ENCODE measurements around the gene TRIM75. TPM values are rescaled to one million over a fixed set of nuclear protein-coding genes. Genes with fewer than 3 reads are reported as not detected.

TRIM75 gene
- total RNA-seq, 2 donors from 2014 or later, result not detected

DNA sequence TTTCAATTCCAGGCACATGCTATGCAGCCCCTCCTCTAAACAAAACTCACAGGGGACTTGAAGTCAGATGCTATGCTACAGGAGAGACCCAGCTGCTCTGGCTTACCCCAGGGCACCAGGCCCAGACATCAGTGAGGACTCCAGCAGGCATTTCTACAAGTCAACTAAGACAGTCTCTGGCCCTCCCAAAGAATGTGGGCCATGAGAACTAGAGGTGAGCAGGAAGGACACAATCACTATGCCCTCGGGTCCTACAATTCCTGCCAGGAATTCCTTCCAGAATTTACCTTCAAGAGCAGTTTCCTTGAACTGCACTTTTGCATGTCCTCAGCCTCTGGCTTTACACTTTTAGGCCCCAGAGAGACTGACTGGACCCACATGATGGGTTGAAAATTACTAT lies 41.6 kb downstream of the TRIM75 start:
- no peaks in the 10 kb centered on the region for H3K9me3 ChIP-seq
- H3K36me3 ChIP-seq, result no peaks in the 10 kb centered on the region
- intact Hi-C loops (cut with DNase I), result loop anchor here (10.0 kb wide), 1 partner anchor 310 kb away; no protein-coding TSS in a partner anchor
- H3K4me1 ChIP-seq, result no peaks in the 10 kb centered on the region
- no peak overlapping the region for H3K4me3 ChIP-seq
- no peak overlapping the region for H3K9ac ChIP-seq (ENCODE audit: low read depth in 2 of 2, low read length in 2 of 2)
- no peaks in the 10 kb centered on the region for H3K27me3 ChIP-seq
- TF ChIP-seq, protein P1, sequence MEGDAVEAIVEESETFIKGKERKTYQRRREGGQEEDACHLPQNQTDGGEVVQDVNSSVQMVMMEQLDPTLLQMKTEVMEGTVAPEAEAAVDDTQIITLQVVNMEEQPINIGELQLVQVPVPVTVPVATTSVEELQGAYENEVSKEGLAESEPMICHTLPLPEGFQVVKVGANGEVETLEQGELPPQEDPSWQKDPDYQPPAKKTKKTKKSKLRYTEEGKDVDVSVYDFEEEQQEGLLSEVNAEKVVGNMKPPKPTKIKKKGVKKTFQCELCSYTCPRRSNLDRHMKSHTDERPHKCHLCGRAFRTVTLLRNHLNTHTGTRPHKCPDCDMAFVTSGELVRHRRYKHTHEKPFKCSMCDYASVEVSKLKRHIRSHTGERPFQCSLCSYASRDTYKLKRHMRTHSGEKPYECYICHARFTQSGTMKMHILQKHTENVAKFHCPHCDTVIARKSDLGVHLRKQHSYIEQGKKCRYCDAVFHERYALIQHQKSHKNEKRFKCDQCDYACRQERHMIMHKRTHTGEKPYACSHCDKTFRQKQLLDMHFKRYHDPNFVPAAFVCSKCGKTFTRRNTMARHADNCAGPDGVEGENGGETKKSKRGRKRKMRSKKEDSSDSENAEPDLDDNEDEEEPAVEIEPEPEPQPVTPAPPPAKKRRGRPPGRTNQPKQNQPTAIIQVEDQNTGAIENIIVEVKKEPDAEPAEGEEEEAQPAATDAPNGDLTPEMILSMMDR (IDR thresholded peaks at IDR 0.05), result no peak
- no peak for DNase-seq
- H3K27ac ChIP-seq, result no peak overlapping the region

DNA sequence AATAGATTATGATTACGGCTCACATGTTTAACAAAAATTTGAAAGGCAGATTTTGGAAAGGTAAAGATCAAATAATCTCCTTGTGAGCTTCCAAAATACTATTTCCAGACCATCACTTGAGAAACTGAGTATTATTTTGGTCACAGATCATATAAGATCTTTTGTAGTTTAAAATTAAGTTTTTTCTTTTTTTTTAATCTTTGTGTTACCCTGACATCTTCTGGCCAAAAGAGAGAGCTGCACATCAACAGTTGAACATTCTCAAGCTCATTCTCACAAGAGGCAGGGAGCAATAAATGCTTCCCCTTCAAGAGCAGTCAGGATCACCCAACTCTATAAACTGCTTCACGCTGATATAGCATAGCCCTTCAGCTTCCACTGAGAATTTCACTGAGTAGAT lies 43.1 kb downstream of the TRIM75 start:
- no peak overlapping the region for H3K4me3 ChIP-seq
- H3K9me3 ChIP-seq, result no peaks in the 10 kb centered on the region
- TF ChIP-seq, protein P1 (IDR thresholded peaks at IDR 0.05), result peak; percentile 35
- intact Hi-C loops (cut with DNase I), result loop anchor here (10.0 kb wide), 1 partner anchor 312 kb away; no protein-coding TSS in a partner anchor
- H3K36me3 ChIP-seq, result no peaks in the 10 kb centered on the region
- H3K27ac ChIP-seq, result no peak overlapping the region
- DNase-seq, result no peak
- no peak overlapping the region for H3K9ac ChIP-seq (ENCODE audit: low read depth in 2 of 2, low read length in 2 of 2)
- no peaks in the 10 kb centered on the region for H3K4me1 ChIP-seq
- no peaks in the 10 kb centered on the region for H3K27me3 ChIP-seq

DNA sequence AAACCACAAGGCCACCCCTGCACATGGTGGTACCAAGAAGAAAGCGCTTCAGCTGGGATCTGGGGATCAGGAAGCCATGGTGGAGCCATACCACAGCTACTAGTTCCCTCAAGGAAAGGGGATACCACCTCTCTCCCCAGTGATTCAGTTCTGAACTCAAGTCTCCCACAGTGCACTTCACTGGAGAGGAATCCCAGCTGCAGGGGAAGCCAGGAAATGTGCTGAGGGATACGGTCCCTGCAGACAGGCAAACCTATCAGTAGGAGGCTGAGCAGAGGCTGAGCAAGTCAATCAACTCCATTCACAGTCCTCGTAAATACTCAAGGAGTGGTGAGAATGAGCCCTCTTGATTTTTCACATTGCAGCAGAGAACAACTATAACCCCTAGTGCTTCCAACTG lies 48.0 kb downstream of the TRIM75 start:
- Histone ChIP-seq H3K27ac (no peak overlapping the region), H3K4me1 (no peaks in the 10 kb centered on the region), H3K9ac (ENCODE audit: low read depth in 2 of 2, low read length in 2 of 2) (no peak overlapping the region), H3K36me3 (no peaks in the 10 kb centered on the region), H3K4me3 (no peak overlapping the region), H3K9me3 (no peaks in the 10 kb centered on the region), H3K27me3 (no peaks in the 10 kb centered on the region)
- TF ChIP-seq, protein P1 (IDR thresholded peaks at IDR 0.05), result no peak
- DNase-seq, result no peak
- intact Hi-C loops (cut with DNase I), result no loop called here

DNA sequence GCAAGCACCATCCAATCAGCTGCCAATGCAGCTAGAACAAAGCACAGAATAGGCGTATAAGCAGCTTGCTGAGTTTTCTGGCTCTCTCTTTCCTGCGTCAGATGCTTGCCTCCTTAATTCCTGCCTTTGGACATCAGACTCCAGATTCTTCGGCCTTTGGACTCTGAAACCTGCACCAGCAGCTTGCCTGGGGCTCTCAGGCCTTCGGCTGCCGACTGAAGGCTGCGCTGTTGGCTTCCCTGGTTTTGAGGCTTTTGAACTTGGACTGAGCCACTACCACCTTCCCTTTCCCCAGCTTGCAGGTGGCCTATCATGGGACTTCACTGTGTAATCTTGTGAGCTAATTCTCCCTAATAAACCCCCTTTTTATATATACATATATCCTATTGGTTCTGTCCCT lies 52.9 kb downstream of the TRIM75 start:
- H3K36me3 ChIP-seq, result no peaks in the 10 kb centered on the region
- no peak overlapping the region for H3K4me3 ChIP-seq
- H3K27ac ChIP-seq, result no peak overlapping the region
- H3K27me3 ChIP-seq, result no peaks in the 10 kb centered on the region
- intact Hi-C loops (cut with DNase I), result no loop called here
- H3K9me3 ChIP-seq, result no peaks in the 10 kb centered on the region
- TF ChIP-seq, protein P1 (IDR thresholded peaks at IDR 0.05), result no peak
- no peaks in the 10 kb centered on the region for H3K4me1 ChIP-seq
- no peak overlapping the region for H3K9ac ChIP-seq (ENCODE audit: low read depth in 2 of 2, low read length in 2 of 2)
- DNase-seq, result no peak

Other genes starting within 250 kb of the TRIM75 start
- gene APELA, start 176.7 kb upstream of the TRIM75 start, total RNA-seq, result not detected
- under 1 TPM in 1 of 2 donors, not detected in 1; 0.49 TPM for gene TRIM61, start 76.2 kb upstream of the TRIM75 start, total RNA-seq
- not detected for gene TRIM60, start 21.9 kb upstream of the TRIM75 start, total RNA-seq
- 10 to 100 TPM; 12.5 to 16.0 TPM for gene TMEM192, start 59.0 kb downstream of the TRIM75 start, total RNA-seq
- gene KLHL2, start 153.7 kb downstream of the TRIM75 start, total RNA-seq, result 10 to 100 TPM in 1 of 2 donors, 1 to 10 TPM in 1; 8.6 to 11.1 TPM